Motor neuron (in vitro differentiated cells): ENCODE data around the gene KRTAP5-3. TPM values are rescaled to one million over a fixed set of nuclear protein-coding genes. Genes with fewer than 3 reads are reported as not detected.
"Not testable (repeated sequence)": the region's sequence is repeated elsewhere in the genome, so short reads cannot be mapped to it uniquely, and the experiment has no call there.

ENCODE experiments used
- ATAC-seq, 8 experiments: fragments of 200-7000 bp; cut with Tn5 transposase; replicated peaks in 6 of 8; 2 replicates each; pipeline ENCODE4 v1.8.0; 2021; ENCODE audit warnings: mild to moderate bottlenecking in 8 of 8, moderate library complexity in 8 of 8
- H3K27ac ChIP-seq, 2 donors: fragments of 250-450 bp; sonication (Bioruptor Pico); 2 replicates each; pipeline ENCODE4 v1.9.0; 2021; ENCODE audit warnings: antibody characterized with exemption in 2 of 2, mild to moderate bottlenecking in 2 of 2, moderate library complexity in 1 of 2
- H3K4me1 ChIP-seq, 2 donors: fragments of 250-450 bp; sonication (Bioruptor Pico); replicated peaks in 1 of 2; 2 replicates each; pipeline ENCODE4 v1.6.1; 2021; ENCODE audit warnings: antibody characterized with exemption in 2 of 2, mild to moderate bottlenecking in 2 of 2, moderate library complexity in 1 of 2
- H3K4me3 ChIP-seq, 5 donors: fragments of 250-450 bp; sonication (Bioruptor Pico); 2 replicates each; pipeline ENCODE4 v1.9.0; 2021; ENCODE audit warnings: antibody characterized with exemption in 5 of 5, mild to moderate bottlenecking in 5 of 5, moderate library complexity in 4 of 5
- WGBS, 10 experiments: fragments of 450-650 bp; shearing (Covaris generic); methylation state at CpG; one replicate each; pipeline ENCODE4 v1.0.0; 2022; 5-methylcytosine and 5-hydroxymethylcytosine counted together
- in situ Hi-C, 9 experiments: fragments of 400-800 bp; cut with MboI; loops; one replicate each; pipeline ENCODE4 v1.15.0; 2021; ENCODE audit warnings: low sequenced_read_pairs in 9 of 9, low pct_unique_long_range_greater_than_20kb in 2 of 9; ENCODE audit not compliant: unreplicated experiment in 9 of 9
- total RNA-seq, 8 experiments: library from RNA; unstranded; fragments of 300-600 nt; gene quantifications; 2 replicates each; pipeline versions ENCODE4 v1.2.3 to v1.2.4, GENCODE V29; 2022

KRTAP5-3 gene
- total RNA-seq, 8 experiments from 2014 or later: 0.29 TPM; not detected in 7

DNA sequence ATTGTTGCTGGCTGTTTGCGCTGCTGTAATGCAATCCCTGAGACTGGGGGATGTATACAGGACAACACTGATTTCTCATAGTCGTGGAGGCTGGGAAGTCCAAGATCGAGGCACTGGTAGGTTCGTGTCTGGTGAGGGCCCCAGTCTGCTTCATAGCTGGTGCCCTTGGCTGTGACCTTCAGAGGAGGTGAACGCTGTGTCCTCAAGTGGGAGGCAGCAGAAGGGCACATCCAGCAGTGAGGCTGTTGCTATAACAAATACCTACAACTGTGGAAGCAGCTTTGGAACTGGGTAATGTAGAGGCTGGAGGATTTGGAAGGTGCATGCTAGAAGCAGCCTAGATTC lies 42.6 kb upstream of the KRTAP5-3 start:
- ATAC-seq: no peak
- in situ Hi-C loops: loop anchor here in 5 of 9 experiments (10.0 to 25.0 kb wide), 3 partner anchors 186 to 511 kb away; partner anchors contain the start of genes INS (in 3 of the 5), TH (in 3 of the 5), SYT8 (in 1 of the 5) and TNNI2 (in 1 of the 5)
- Histone ChIP-seq H3K4me1 (peaks cover 15 to 19% of the 10 kb centered on the region in 2 donors), H3K4me3 (no peak overlapping the region), H3K27ac (no peak overlapping the region)
- WGBS, 10 experiments: 20 to 80% (median 62%) methylated on average over 1 to 5 of the region's 5 CpGs; no CpG with 5 or more reads in 6 of the 10 experiments

GRCh38 chr11:1650034-1650917 lies 42.0 kb upstream of the KRTAP5-3 start:
- in situ Hi-C loops: loop anchor here in 5 of 9 experiments (10.0 to 25.0 kb wide), 3 partner anchors 187 to 512 kb away; partner anchors contain the start of genes INS (in 3 of the 5), TH (in 3 of the 5), SYT8 (in 1 of the 5) and TNNI2 (in 1 of the 5)
- WGBS, 10 experiments: 31 to 100% (median 74%) methylated on average over 1 to 7 of the region's 15 CpGs; no CpG with 5 or more reads in 1 of the 10 experiments
- H3K4me3 ChIP-seq: no peak overlapping the region
- peaks cover 15 to 19% of the 10 kb centered on the region in 2 donors for H3K4me1 ChIP-seq
- ATAC-seq: peak in 1 of 8 experiments; percentile 18
- no peak overlapping the region for H3K27ac ChIP-seq

GRCh38 chr11:1648653-1649420 lies 40.6 kb upstream of the KRTAP5-3 start:
- ATAC-seq: peak in 5 of 8 experiments; percentile 30 to 76 (median 51)
- in situ Hi-C loops: loop anchor here in 1 of 9 experiments (25.0 kb wide), 1 partner anchor 513 kb away; the partner anchor contains the start of genes INS and TH
- WGBS, 10 experiments: 20 to 95% (median 57%) methylated on average over 2 to 25 of the region's 28 CpGs; no CpG with 5 or more reads in 1 of the 10 experiments
- Histone ChIP-seq H3K4me1 (peaks cover 15 to 19% of the 10 kb centered on the region in 2 donors), H3K4me3 (no peak overlapping the region), H3K27ac (peak overlapping the region; percentile 3 to 76)

DNA sequence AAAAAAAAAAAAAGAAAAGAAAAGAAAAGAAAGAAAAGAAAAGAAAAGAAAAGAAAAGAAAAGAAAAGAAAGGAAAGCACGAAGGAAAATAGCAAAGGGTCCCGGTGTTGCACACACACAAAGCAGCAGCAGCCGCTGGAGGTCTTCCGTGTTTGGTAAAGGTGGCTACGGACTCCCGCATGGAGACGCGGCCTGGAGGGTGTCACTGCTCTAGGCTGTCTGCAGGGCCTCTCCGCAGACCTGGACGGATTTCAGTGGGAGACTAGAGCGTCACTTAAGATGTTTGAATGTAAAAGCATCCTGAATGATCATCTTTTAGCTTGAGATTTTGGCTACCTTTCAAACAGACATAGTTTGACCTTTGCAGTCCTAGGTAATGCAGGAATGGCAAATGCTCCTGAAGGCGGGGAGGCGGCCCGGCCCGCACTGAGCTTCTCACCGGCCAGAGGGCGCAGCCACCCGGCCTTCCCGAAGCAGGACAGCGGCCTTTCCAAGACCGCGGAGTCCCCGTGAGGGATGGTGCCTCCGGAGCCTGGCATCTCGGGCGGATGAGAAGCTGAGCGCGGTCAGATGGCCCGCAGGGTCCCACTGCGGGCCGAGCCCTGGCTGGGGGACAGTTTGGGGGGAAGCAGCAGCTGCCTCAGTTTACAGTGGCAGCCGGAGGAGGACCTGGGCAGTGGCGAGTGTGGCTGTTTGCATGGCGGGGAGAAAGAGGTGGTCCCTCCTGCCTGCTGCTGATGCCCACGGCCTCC lies 39.8 kb upstream of the KRTAP5-3 start:
- Histone ChIP-seq H3K4me1 (peaks cover 15 to 19% of the 10 kb centered on the region in 2 donors), H3K4me3 (no peak overlapping the region), H3K27ac (peak overlapping the region; percentile 3 to 76)
- in situ Hi-C loops: loop anchor here in 1 of 9 experiments (25.0 kb wide), 1 partner anchor 514 kb away; the partner anchor contains the start of genes INS and TH
- no peak for ATAC-seq
- WGBS, 10 experiments: 67 to 96% (median 81%) methylated on average over 1 to 13 of the region's 35 CpGs; no CpG with 5 or more reads in 1 of the 10 experiments

DNA sequence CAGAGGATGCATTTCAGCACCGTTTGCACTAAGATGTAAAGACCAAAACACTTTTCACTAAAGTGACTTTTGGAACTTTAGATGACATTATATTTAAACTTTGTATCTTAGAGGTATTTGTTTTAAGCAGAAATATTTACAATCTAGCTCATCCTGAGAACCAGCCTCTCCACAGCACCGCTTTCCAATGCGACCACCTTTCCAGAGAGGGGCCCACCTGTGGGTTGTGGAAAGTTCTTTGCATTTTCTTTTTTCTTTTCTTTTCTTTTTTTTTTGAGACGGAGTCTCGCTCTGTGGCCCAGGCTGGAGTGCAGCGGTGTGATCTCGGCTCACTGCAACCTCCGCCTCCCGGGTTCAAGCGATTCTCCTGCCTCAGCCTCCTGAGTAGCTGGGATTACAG lies 38.3 kb upstream of the KRTAP5-3 start:
- 17 to 96% (median 79%) methylated on average over 1 to 7 of the region's 10 CpGs; no CpG with 5 or more reads in 1 of the 10 experiments for WGBS, 10 experiments
- not testable (repeated sequence) for ATAC-seq

DNA sequence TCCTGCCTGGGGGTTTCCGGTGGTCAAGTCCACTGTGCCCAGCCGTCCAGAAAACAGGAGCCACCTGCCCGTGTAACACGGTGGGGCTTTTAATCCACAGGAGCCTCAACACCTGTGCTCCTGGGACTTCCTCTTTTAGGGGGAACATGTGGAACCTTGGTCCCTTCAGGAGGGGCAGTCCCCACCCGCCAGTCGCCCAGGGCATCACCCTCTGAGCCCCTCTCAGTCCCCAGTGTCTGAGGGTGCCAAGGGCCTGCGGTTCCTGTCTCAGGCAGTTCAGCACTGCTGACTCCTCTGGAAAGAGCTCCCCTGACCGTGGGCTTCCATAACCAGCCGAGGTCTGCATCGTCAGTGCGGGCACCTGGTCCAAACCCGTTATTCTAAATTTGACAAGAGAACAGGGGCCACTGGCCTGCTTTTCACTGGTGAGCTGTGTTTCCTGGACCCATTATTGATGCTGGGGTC lies 37.1 kb upstream of the KRTAP5-3 start:
- in situ Hi-C loops: loop anchor here in 1 of 9 experiments (25.0 kb wide), 1 partner anchor 517 kb away; the partner anchor contains the start of genes INS and TH
- Histone ChIP-seq H3K27ac (no peak overlapping the region), H3K4me3 (no peak overlapping the region), H3K4me1 (peaks cover 14 to 15% of the 10 kb centered on the region in 2 donors)
- ATAC-seq: no peak
- WGBS, 10 experiments: 21 to 100% (median 71%) methylated on average over 1 to 7 of the region's 12 CpGs; no CpG with 5 or more reads in 4 of the 10 experiments

More for the DNA sequence above, 38.3 kb upstream of the KRTAP5-3 start:
- H3K4me3 ChIP-seq, H3K27ac ChIP-seq: not testable (repeated sequence)
- in situ Hi-C loops: loop anchor here in 1 of 9 experiments (25.0 kb wide), 1 partner anchor 516 kb away; the partner anchor contains the start of genes INS and TH
- H3K4me1 ChIP-seq: peaks cover 14 to 15% of the 10 kb centered on the region in 2 donors

DNA sequence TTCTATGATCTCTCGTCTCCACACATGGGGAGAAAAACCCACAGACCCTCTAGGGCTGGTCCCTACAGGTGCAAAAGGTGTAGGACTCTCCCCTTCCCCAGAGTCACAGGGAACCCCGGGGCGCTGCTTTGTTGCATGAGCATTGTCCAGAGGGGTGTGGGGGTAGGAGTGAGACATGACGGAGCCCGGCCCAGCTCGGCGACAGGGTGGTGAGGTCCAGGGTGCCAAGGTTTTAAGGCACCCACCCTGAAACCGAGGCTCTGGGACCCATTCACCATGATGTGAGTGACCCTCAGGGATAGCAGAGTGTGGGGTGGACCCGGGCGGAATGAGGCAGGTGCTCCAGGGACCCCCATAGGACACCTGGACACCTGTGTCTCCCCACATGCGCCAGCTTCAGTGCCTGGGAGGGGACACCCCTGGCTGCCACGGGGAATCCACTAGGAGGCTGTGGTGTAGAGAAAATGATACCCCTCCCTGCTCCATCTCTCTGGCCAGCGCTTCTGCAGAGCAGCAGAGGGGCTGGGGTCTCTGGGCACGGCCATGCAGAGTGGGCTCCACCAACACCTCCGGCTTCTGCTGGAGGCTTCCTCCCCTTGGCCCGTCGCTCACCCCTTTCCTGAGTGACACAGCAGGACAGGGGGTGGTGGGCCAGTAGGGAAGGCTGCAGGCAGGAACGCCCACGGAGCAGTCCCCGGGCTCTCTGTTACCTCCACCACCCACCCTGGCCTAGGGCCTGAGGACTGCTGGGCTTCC lies 36.5 kb upstream of the KRTAP5-3 start:
- no peak for ATAC-seq
- Histone ChIP-seq H3K4me1 (peaks cover 14 to 15% of the 10 kb centered on the region in 2 donors), H3K4me3 (no peak overlapping the region), H3K27ac (no peak overlapping the region)
- in situ Hi-C loops: loop anchor here in 1 of 9 experiments (25.0 kb wide), 1 partner anchor 518 kb away; the partner anchor contains the start of genes INS and TH
- WGBS, 10 experiments: 14 to 71% (median 36%) methylated on average over 1 to 4 of the region's 20 CpGs; no CpG with 5 or more reads in 4 of the 10 experiments

DNA sequence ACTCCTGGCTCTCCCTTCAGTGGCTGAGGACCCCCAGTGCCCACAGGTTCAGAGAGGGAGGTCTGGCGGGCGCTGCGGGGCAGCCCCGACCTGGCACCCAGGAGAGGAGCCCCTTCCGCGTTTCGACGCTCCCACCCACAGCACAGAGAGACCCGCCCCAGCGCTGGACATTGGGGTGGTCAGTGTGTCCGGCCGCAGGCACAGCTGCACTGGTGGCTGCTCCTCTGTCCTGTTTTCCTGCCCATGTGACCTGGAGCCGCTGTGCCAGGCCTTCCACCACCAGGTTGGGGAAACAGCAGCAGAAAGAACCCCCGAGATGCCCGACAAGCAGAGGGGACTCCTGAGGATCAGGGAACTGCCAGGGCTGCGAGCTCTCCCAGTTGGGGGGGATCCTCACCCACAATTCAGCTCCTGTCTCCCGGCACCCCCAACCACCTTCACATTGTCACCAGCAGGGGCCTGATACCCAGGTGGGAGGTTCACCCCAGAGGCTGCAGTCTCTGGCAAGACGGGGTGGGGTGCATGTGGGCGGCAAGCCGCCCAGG lies 35.0 kb upstream of the KRTAP5-3 start:
- in situ Hi-C loops: loop anchor here in 1 of 9 experiments (25.0 kb wide), 1 partner anchor 519 kb away; the partner anchor contains the start of genes INS and TH
- WGBS, 10 experiments: 77 to 82% (median 80%) methylated on average over 2 to 6 of the region's 20 CpGs; no CpG with 5 or more reads in 7 of the 10 experiments
- no peak for ATAC-seq
- Histone ChIP-seq H3K4me1 (peaks cover 4% of the 10 kb centered on the region in 2 donors), H3K4me3 (no peak overlapping the region), H3K27ac (no peak overlapping the region)

DNA sequence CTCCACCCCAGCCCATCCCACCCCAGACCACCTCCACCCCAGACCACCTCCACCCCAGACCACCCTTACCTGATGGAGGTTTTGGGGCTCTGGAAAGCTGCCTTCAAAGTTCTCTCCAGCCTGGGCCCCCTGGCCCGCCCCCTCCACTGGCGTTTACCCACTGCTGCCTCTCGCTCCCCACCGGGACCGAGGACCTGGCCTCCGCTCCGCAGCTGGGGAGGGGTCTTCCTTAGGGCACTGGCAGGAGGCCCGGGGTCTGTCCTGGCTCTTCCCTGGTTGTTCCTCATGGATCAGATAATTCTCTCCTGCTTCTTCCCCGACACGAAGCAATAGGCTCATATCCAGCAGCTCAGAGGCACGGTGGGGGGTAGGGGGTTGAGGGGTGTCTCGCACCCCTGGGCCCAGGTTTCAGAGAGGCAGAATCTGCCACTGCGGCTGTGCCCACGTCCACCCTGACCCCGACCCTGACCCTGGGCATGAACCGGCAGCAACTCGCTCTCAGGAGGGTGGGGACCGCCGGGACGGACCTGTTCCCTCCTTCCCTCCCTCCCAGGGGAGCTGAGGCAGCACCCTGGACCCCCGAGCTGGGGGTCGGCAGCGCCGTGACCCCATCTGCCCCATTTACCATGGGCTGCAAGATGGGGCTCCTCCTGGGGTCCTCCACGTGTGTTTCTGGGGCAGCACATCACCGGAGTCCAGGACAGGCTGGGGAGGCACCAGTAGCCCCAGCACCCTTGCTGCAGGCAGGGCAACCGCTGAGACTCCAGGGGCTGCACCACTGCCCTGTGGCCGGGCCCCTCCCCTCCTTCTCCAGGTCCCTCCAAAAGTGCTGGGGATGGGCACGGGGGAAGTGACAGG lies 34.3 kb upstream of the KRTAP5-3 start:
- peak in 1 of 8 experiments; percentile 14 for ATAC-seq
- in situ Hi-C loops: loop anchor here in 1 of 9 experiments (25.0 kb wide), 1 partner anchor 520 kb away; the partner anchor contains the start of genes INS and TH
- 10 to 83% (median 60%) methylated on average over 1 to 2 of the region's 29 CpGs; no CpG with 5 or more reads in 7 of the 10 experiments for WGBS, 10 experiments
- no peaks in the 10 kb centered on the region for H3K4me1 ChIP-seq
- no peak overlapping the region for H3K27ac ChIP-seq
- no peak overlapping the region for H3K4me3 ChIP-seq

GRCh38 chr11:1641096-1641495 lies 32.8 kb upstream of the KRTAP5-3 start:
- in situ Hi-C loops: loop anchor here in 1 of 9 experiments (25.0 kb wide), 1 partner anchor 521 kb away; the partner anchor contains the start of genes INS and TH
- H3K4me1 ChIP-seq: no peaks in the 10 kb centered on the region
- WGBS, 10 experiments: 0 to 83% (median 71%) methylated on average over 1 to 10 of the region's 15 CpGs; no CpG with 5 or more reads in 3 of the 10 experiments
- H3K4me3 ChIP-seq: no peak overlapping the region
- no peak overlapping the region for H3K27ac ChIP-seq
- ATAC-seq: no peak
